Activated T-cell treated with anti-CD3 and anti-CD28 coated beads for 24 hours (primary cell): Measurements from ENCODE around the gene DLX3.

ENCODE experiments used
- DNase-seq: peaks from one replicate; pipeline ENCODE4 v3.0.0-alpha.2; 2020; ENCODE audit warnings: low read depth

Gene DLX3

DNA sequence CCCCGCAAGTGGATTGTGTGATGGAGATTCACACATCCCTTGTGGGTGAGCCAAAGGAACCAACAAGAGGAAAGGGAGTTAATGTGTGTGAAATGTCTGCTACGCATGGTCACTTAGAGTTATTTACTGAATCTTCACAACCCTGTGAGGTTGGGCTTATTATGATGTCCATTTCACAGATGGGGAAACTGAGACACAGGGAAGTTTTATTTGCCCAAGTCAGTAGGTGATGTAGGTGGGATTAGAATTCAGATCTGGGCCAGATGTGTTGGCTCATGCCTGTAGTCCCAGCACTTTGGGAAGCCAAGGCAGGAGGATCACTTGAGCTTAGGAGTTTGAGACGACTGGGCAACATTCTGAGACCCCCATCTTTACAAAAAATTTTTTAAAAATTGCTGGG lies 37.7 kb downstream of the DLX3 start:
- DNase-seq = no peak

GRCh38 chr17:49956780-49957179 lies 38.2 kb downstream of the DLX3 start:
- DNase-seq = no peak

DNA sequence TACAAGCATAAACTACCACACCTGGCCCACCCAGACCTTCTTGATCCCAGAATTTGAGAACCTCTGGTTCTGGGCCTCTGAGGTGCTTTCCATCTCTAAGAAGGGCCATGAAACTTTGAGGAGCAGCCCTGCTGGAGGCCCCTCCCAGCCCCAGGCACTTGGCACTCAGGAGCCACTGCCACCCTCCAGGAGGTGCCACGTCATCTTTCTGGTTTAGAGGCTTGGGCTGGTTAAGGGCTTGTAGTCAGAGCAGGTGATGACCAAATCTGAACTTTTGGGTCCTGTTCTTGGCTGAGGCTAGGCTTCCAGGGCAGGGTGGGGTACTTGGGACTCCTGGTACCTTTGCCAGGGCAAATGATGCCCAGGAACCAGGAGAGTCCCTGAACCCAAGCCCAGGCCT lies 39.9 kb downstream of the DLX3 start:
- no peak for DNase-seq

GRCh38 chr17:49952912-49953497 lies 42.0 kb downstream of the DLX3 start:
- no peak for DNase-seq

GRCh38 chr17:49952209-49952911 lies 42.7 kb downstream of the DLX3 start:
- DNase-seq = peak; percentile 72

- no peak for DNase-seq
These were observed 43.5 kb downstream of the DLX3 start for GRCh38 chr17:49951362-49952082.

DNA sequence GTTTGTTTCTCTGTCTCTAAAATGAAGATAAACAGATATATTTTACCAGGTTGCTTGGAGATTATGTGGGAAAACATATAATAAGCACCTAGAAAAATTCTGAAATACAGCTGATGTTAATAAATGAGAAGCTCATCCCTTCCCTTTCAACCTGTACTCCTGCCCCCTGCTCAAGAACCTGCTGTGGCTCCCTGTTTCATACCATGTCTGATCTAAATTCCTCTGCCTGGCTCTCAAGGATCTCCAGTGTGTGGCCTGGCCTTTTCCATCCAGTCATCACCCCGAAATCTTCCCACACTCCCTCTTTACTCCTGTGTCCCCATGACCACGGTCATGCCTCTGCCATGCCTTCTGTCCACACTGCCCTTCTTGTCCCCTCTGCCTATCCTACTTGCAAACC lies 45.4 kb downstream of the DLX3 start:
- no peak for DNase-seq

GRCh38 chr17:49946964-49947584 lies 48.0 kb downstream of the DLX3 start:
- no peak for DNase-seq

- DNase-seq = no peak
These were observed 48.8 kb downstream of the DLX3 start for GRCh38 chr17:49946208-49946607.

DNA sequence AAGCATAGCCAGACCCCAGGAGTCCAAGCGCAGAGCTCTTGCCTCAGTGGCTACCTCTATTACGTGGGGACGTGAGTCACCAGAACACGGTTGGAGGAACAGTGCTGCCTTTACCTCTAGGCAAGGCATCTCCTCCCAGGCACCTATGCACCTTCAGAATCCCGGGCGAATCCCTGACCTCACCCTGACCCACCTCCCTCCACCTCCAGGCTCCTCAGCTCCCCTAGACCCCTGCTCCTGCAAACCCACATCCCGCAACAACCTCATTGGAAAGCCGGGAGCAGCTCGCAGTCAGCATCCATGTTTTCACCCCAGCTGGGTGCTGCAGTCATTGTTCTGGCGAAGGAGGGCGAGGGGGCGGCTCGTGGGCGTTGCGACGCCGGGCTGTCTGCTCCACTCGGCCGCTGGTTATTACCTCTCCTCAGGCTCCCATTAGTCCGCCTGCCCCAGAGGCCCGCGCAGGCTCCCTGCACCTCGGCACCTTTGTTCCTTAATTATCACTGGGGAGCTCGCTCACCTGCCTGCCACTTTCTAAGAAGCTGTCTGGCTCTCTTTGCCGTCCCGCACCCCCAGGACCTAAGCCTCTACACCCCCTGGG lies 50.7 kb downstream of the DLX3 start:
- no peak for DNase-seq

DNA sequence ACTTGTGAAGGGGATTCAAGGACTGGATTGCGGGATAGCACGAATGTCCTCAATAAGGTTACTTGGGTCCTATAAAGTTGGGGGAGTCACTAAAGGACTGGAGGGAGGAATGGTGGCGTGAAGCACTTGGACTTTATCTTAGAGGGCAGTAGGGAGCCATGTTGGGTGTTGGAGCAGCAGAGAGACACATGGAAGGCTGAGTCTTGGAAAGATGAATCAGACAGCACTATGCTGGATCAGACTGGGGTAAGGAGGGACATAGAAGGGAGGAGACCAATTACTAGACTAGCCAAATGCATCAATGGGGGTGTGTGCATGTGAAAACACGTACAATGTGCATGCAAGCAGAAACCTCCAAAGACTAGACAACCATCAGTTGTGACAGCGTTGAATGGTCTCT lies 52.1 kb downstream of the DLX3 start:
- no peak for DNase-seq

GRCh38 chr17:49941427-49941826 lies 53.6 kb downstream of the DLX3 start:
- DNase-seq = no peak
